ENCODE data around the gene ST3GAL3.

ST3GAL3 gene

GRCh38 chr1:43880604-43881003 lies 173.3 kb downstream of the ST3GAL3 start:
- DNase-seq = no peak

GRCh38 chr1:43881415-43881814 lies 174.1 kb downstream of the ST3GAL3 start:
- no peak for DNase-seq

GRCh38 chr1:43882763-43883162 lies 175.4 kb downstream of the ST3GAL3 start:
- no peak for DNase-seq

GRCh38 chr1:43883321-43883720 lies 176.0 kb downstream of the ST3GAL3 start:
- DNase-seq = peak; percentile 24 to 60

DNA sequence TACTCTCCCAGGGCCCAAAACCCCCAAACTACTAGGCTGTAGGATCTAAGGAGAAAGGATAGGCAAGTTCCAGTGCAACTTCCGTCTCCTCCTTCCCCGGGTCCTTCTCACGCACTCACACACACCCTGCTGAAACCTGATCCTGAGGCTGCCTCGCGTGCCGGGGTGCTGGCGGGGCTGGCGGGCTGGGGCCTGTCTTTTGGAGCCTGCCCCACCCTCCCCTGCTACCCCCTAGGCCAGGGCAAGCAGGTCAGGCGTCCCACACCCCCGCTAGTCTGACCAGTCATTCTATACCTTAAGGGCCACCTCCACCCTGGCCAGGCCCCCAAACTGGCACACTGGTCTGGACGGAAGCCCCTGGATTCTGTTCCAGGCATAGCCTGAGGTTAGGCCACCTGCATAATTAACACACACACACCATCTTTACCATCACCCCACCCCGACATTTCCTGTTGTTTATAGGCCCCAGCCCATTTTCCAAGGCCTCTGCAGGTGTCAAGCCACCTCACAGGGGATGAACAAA lies 178.0 kb downstream of the ST3GAL3 start:
- DNase-seq = peak in 1 of 2 experiments; percentile 31

GRCh38 chr1:43887748-43888147 lies 180.4 kb downstream of the ST3GAL3 start:
- DNase-seq = no peak

GRCh38 chr1:43890815-43891214 lies 183.5 kb downstream of the ST3GAL3 start:
- no peak for DNase-seq

- DNase-seq = no peak
Measured at GRCh38 chr1:43893006-43893405, 185.7 kb downstream of the ST3GAL3 start.

GRCh38 chr1:43898981-43899380 lies 191.6 kb downstream of the ST3GAL3 start:
- no peak for DNase-seq

- no peak for DNase-seq
Measured at GRCh38 chr1:43900386-43900785, 193.1 kb downstream of the ST3GAL3 start.

- peak in 1 of 2 experiments; percentile 38 for DNase-seq
Measured at GRCh38 chr1:43901196-43901961, 194.0 kb downstream of the ST3GAL3 start.

GRCh38 chr1:43902058-43902831 lies 194.9 kb downstream of the ST3GAL3 start:
- DNase-seq = peak; percentile 53 to 80

- no peak for DNase-seq
Measured at GRCh38 chr1:43904660-43905551, 197.6 kb downstream of the ST3GAL3 start.

DNA sequence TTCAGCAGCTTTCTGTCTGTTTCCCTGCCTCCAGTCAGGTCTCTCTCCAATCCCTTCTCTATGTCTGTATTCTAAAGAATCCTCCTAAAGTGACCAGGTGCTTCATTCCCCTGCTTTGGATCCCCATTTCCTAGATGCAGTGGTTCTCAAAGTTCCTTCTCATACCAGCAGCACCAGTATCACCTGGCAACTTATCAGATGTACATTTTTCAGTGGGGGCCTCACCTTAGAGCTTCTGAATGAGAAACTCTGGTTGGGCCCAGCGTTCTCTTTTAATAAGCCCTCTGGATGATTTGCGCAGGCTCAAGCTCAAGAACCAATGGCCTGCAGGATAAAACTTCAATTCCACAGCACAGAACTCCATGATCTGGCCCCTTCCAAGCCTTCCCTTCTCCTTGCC lies 200.9 kb downstream of the ST3GAL3 start:
- no peak for DNase-seq

DNA sequence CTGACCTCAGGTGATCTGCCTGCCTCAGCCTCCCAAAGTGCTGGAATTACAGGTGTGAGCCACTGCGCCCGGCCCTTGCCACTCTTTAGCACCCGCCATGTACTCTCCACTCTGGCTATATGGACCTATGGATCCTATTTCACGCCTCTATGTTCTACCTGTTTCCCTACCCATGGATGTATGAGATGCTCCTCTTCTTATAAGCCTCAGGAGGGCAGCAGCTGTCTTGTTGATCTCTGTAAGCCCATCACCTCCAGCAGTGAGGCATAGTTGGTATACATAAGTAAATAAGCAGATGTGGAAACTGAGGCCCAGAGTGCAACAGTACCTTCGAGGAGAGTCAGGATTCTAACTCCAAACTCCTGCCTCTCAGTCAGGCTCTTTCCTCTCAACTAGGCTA lies 201.5 kb downstream of the ST3GAL3 start:
- DNase-seq = no peak

DNA sequence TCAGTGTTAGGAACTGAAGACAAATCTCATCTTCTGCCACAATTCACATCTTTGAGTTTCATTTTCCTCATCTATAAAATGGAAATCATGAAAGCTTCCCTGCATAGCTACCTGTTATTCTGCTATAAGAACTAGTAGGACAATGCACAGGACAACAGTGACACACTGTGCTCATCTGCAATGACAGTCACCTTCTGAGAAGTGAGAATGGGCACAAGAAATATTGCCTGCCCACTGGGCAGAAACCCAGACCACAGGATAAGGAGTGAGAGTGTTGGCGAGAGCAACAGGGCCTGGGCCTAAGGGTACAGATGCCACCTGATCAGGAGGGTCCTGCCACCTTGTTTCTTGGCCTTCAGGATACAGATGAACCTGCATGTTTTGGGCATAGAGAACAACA lies 203.0 kb downstream of the ST3GAL3 start:
- no peak for DNase-seq

DNA sequence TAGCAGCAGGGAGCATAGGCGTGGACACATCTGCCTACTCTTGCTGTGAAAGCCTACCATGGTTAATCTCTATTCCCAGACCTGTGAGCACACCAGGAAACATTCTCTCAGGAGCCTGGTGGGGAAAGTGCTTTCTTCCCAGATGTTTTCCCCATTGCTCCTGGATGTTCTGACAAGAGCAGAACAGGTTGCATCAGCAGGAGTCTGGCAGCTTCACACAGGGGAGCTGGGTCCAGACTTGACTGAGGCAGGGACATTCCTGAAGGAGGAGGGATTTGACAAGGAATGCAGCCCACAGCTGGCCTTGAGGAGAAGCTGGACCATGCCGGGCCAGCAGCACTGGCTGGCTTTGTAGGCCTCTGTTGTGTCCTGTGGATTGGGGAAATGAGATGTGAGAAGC lies 205.3 kb downstream of the ST3GAL3 start:
- no peak for DNase-seq

GRCh38 chr1:43913051-43913501 lies 205.7 kb downstream of the ST3GAL3 start:
- no peak for DNase-seq

- DNase-seq = no peak
Measured at GRCh38 chr1:43913666-43914360, 206.5 kb downstream of the ST3GAL3 start.

DNA sequence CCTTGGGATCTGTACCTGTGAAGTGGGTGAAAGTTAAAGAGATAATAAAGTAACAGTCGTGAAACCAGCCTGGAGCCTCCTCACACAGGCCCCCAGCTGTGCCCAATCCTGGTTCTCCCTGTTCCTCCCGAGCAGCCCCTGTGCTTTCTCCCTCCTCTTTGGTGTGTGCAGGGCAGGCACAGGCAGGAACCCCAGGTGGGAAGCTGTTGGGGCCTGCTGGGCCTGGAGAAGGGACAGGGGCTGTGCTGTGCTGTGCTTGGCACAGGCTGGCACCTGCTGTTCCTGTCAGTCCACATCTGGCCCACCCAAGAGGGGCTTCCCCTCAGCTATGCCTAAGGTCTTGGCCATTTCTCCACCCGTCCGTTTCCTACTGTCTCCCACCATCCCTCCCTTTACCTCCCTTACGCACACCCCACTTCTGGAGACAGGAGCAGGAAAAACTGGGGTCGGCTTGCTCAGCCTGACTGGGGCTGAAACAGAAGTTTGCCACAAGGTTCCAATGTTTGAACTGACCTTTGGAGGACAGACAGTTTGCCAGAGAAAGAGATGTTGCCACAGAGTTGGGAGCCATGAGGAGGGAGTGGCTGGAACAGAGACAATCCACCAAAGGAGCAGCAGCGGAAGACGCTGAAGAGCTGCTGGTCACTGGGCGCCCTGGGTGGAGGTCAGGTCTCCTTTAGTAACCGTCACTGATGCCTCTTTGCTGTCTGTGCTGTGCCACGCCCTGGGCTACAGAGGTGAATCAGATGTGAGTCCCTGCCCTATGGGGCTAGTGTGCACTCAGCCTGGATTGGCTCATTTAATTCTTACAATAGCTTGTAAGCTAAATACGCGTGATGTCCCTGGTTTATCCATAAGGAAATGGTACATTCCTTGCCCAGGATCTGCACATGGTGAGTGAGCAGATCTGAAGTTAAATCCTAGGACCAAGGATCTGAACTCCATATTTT lies 207.5 kb downstream of the ST3GAL3 start:
- no peak for DNase-seq

GRCh38 chr1:43919906-43920305 lies 212.6 kb downstream of the ST3GAL3 start:
- no peak for DNase-seq
